ENCODE measurements around the gene ZNF26.
A peak's percentile ranks its signal among the peaks of the same experiment; 100 is the strongest.
"Not testable (repeated sequence)": the region's sequence is repeated elsewhere in the genome, so short reads cannot be mapped to it uniquely, and the experiment has no call there.

Gene ZNF26

DNA sequence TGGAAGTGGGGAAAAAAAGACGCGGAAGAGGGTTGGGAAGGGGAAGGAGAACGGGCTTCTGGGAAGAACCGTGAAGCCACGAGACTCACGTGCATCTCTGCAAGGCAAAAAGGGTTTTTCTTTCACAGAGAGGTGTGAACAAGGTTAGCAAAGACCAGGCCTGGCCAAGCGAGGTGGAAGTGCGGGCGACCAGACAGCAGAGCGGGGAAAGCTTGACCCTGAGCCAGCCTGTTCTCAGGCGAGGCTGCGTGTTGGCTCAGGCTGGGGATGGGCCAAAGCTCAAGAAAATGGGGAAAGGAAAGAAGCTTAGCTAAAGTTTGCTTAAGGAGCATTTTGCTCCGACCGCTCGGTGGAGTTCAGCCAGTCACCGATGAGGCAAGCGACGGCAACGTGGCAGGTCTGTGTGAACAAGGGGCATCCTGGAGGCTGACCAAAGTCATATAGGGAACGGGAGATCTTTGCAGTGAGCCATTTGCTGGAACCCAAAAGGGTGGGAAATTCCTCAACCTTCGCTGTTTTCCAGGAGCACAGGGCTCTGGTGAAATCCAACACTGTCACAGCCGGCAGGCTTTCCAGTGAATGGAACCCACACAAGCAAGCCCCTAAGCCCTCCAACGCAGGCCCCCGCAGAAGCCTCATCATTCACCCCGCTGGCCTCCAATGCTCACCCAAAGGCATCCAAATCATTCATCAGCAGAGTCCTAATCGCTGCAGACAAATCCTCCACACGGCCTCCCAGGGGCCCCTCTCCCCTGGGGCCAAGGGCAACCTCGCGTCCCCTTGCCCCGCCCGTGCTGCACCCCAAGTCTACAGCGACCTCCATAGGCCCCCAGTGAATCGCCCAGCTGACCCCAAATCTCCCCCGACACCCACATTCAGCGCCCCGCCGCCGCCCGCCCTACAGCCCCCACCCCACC lies 30.8 kb upstream of the ZNF26 start:
- no peak for DNase-seq

DNA sequence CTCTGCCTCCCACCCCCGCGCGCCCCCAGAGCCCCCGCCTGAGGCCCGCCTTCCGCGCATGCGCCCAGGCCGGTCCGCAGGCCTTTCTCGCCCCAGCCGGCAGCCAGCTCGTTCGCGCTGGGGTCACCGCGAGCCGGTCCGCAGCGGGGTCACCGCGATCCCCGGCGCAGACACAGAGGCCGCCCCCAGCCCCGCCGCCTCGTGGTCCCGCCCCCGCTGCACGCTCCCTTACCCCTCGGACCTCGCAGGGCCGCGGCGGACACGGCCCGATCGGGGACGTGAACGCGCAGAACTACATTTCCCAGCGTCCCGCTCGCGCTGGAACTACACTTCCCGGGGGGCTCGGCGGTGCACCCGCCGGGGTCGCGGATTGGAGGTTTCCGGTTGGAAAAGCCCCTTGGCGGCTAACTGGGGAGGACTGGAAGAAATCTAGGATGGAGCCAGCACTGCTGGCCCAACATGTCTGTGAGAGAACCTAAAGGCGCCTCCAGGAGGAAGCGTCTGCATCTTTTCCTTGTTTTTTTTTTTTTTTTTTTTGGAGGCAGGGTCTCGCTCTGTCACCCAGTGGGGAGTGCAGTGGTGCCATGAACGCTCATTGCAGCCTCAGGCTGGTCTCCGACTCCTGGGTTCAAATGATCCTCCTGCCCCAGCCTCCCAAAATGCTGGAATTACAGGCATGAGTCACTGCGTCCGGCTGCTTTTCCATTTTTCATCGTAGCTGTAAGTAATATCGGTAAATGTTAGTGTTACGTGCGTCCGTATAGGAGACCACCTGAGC lies 30.0 kb upstream of the ZNF26 start, which contains the start of gene ZNF605:
ZNF605 (minus strand) TSS at position 296 of the 778 bp plus-strand sequence. CDS start 10,671 bp downstream, outside the sequence.
- DNase-seq = peak; percentile 91

DNA sequence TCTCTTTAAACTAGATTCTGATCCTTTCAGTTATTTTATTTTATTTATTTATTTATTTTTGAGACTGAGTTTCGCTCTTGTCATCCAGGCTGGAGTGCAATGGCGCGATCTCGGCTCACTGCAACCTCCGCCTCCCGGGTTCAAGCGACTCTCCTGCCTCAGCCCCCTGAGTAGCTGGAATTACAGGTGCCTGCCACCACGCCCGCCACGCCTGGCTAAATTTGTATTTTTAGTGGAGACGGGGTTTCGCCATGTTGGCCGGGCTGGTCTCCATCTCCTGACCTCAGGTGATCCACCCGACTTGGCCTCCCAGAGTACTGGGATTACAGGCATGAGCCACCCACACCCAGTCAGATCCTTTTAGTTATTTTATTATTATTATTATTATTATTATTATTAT lies 24.4 kb upstream of the ZNF26 start:
- DNase-seq = not testable (repeated sequence)

DNA sequence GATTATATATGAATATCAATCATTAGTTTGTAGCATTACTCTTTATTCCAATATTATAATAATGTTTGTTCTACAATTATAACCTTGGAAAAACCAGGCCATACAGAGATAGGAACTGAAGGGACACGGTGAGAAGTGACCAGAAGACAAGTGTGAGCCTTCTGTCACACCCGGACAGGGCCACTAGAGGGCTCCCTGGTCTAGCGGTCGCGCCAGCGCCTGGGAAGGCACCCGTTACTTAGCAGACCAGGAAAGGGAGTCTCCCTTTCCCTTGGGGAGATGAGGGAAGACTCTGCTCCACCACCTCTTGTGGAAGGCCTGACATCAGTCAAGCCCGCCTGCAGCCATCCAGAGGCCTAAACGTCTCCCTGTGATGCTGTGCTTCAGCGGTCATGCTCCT lies 22.2 kb upstream of the ZNF26 start:
- DNase-seq = not testable (repeated sequence)

DNA sequence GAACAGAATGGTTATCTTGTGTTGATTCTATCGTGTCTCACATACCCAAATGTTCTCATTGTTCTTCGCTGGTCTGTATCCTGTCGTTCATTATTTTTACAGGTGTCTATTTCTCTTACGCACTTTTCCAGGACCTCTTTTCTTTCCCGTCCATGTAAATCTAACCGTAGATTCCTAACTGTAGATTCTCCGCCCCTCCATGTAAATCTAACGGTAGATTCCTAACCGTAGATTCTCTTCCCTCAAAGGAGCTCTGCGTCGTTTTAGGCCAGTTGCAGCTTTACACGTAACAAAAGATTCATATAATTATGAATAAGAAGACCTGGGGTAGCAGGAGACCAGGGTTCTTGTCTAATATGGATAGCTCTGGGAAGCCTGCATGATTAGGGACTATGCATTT lies 20.4 kb upstream of the ZNF26 start:
- no peak for DNase-seq

GRCh38 chr12:132966676-132967415 lies 19.3 kb upstream of the ZNF26 start:
- DNase-seq = no peak

DNA sequence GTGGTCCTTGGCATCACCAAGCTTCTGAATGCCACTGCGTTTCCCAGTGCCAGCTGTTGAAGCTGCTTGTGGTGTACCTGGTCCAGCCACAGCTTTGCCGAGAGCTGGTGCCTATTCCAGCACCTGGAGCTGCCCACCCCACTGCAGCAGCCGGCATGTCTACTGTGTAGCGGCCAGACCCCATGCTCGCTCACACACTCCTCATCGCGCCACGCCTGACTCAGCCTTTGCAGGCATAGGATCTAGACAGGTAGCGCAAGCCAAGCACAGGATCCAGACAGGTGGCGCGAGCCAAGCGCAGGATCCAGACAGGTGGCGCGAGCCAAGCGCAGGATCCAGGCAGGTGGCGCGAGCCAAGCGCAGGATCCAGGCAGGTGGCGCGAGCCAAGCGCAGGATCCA lies 18.4 kb upstream of the ZNF26 start:
- DNase-seq = no peak

DNA sequence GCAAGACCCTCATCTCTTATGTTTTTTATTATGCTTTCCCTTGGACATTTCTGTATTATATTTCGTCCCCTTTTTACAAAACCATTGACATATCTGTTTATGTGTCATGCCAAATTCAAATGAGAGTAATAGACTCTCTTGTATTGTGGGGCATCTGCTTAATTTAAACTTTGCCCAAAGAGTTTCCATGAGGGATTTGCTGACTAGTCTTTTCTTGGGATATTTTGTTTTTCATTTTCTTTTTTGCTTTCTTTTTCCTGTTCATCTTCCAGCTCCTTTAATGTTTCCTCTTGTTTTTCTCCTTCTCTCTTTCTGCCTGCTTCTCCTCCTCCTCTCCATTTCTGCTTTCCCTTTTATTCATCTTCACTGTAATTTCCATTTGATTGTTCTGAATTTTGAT lies 13.8 kb upstream of the ZNF26 start:
- DNase-seq = no peak

- not testable (repeated sequence) for DNase-seq
Measured at GRCh38 chr12:132976870-132977269, 9.3 kb upstream of the ZNF26 start.

GRCh38 chr12:132986885-132987225 lies 688 bp downstream of the ZNF26 start:
- no peak for DNase-seq

GRCh38 chr12:132998741-132999140 lies 12.6 kb downstream of the ZNF26 start:
- DNase-seq = no peak

DNA sequence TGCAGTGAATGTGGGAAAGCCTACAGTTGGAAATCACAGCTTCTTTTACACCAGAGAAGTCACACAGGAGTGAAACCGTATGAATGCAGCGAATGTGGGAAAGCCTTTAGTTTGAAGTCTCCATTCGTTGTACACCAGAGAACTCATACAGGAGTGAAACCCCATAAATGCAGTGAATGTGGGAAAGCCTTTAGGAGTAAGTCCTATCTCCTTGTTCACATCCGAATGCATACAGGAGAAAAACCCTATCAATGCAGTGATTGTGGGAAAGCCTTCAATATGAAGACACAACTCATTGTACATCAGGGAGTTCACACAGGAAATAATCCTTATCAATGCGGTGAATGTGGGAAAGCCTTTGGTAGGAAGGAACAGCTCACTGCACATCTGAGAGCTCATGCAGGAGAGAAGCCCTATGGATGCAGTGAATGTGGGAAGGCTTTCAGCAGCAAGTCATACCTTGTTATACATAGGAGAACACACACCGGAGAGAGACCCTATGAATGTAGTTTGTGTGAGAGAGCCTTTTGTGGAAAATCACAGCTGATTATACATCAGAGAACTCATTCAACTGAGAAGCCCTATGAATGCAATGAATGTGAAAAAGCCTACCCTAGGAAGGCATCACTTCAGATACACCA lies 24.6 kb downstream of the ZNF26 start:
- DNase-seq = no peak

DNA sequence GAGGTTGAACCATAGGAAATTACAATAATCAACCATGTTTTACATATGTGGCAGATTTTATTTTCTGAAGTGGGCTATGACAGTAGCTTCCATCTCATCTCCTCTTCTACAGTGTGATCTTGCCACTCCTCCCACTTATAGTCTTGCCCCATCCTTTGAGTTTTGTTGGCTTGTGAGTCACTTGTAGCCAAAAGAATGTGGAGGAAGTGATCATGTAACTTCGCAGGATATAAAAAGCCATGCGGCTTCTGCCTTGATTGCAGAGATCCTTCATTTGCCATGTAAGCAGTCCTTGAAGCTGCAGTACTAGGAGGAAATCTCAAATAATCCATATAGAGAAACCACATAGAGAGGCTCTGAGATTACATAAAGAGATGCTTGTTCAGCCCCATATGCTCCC lies 37.4 kb downstream of the ZNF26 start:
- no peak for DNase-seq

DNA sequence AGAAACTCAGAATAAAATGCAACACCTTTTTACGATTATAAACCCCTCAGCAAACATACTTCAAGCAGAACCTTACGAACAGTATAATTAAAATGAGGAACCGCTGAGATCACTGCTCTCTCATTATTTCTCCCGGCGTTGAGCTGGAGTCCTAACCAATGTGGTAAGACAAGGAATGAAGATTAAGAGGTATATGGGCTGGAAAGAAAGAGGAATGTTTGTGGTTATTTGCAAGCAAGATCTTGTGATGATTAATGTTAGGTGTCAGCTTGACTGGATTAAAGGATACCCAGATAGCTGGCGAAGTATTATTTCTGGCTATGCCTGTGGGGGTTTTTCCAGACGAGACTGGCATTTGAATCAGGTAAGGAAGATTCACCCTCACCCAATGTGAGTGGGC lies 40.8 kb downstream of the ZNF26 start:
- no peak for DNase-seq

DNA sequence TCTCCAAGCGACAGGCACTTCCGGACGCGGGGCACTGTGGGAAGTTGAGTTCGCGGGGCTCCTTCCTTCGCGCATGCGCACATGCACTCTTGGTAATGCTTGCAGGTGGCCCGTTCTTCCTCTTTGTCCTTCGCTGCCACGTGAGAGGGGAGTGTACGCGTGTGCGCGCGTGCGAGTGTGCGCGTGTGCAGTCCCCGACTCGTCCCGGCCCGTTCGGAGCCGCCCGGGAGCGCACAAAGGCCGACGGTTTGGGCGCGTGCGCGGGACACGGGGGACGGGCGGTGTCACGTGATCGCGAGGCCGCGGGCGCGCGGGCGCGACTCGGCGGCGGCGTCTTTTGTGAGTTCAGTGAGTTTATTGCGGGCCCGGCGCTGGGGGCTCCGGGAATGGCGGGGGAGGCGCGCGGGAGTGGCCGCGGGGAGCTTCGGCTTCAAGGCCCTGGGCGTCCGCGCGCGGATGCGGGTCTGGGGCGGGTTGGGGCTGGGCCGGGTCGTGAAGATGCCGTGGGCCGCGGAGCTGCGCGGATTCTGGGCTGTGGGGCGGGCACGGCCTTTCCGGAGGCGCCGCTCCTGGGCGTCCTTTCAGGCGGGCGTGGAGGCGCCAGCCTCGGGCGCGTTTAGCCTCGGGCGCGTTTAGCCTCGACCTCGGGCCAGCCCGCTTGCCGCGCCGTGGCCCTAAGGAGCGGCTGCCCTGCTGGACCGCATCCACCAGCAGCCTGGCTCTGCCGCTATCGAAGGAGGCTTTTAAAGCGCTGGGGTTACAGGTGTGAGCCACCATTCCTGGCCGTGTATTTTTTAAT lies 51.2 kb downstream of the ZNF26 start, which contains the start of gene ZNF84:
ZNF84 (plus strand) TSS at position 303 of the 799 bp plus-strand sequence. CDS start 3,959 bp downstream, outside the sequence.
- peak; percentile 98 for DNase-seq

- no peak for DNase-seq
Measured at GRCh38 chr12:133038118-133038709, 52.0 kb downstream of the ZNF26 start.

DNA sequence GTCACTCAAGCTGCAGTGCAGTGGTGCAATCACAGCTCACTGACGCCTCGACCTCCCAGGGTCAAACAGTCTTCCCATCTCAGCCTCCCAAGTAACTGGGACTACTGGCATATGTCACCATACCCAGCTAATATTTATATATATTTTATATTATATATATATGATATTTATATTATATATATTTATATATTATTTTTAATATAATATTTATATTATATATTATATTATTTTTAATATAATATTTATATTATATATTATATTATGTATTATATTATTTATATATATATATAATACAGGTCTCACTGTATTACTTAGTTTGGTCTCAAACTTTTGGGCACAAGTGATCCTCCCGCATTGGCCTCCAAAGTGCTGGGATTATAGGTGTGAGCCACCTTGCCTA lies 60.5 kb downstream of the ZNF26 start:
- DNase-seq = no peak

DNA sequence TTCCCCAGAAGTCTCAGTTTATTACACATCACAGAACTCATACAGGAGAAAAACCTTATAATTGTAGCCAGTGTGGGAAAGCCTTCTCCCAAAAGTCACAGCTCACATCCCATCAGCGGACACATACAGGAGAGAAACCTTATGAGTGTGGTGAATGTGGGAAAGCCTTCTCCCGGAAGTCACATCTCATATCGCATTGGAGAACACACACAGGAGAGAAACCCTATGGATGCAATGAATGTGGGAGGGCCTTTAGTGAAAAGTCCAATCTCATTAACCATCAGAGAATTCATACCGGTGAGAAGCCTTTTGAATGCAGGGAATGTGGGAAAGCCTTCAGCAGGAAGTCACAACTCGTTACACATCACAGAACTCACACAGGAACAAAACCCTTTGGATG lies 71.3 kb downstream of the ZNF26 start:
- DNase-seq = no peak

GRCh38 chr12:133058203-133059113 lies 72.3 kb downstream of the ZNF26 start:
- peak; percentile 13 for DNase-seq

DNA sequence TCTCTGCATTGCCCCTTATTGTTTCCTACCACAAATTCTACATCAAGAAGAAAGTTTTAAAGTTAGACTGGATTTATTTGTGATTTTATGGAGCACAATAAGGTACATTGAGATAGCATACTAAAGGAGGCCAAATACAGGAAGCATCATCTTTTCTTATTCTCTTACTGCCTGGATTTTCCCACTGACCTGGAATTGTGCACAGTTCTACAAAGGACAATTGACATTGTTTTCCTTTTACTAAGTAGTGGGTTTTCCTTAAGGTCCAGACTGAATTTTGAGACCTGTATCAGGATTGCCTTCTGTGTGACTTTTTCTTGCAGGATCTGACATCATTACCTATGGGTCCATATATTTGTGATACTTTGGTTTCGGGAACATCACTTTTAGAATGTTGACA lies 75.8 kb downstream of the ZNF26 start:
- no peak for DNase-seq

Data from CD4-positive, alpha-beta T cell treated with Interleukin-17A for 1 hour (primary cell).